Thyroid gland (tissue), 4 donors: ENCODE data around the gene TAPBPL. TPM values are rescaled to one million over a fixed set of nuclear protein-coding genes. Genes with fewer than 3 reads are reported as not detected.
"Not testable (repeated sequence)": the region's sequence is repeated elsewhere in the genome, so short reads cannot be mapped to it uniquely, and the experiment has no call there.

Experiments used
- DNase-seq, 2 donors: peaks; one replicate each; pipeline ENCODE4 v3.0.0-alpha.2; 2019
- H3K27ac ChIP-seq, 3 donors: fragments of 200-600 bp; sonication (generic); 1 replicate in 2 of 3; 2 replicates in 1 of 3; pipeline ENCODE4 v1.5.1; 2016 to 2019; ENCODE audit warnings: mild to moderate bottlenecking in 1 of 3, moderate library complexity in 1 of 3
- H3K27me3 ChIP-seq: fragments of 200-600 bp; sonication (generic); one replicate; pipeline ENCODE4 v1.5.1; 2019
- H3K36me3 ChIP-seq, 2 donors: fragments of 200-600 bp; sonication (generic); one replicate each; pipeline ENCODE4 v1.5.1; 2016 to 2019
- H3K4me1 ChIP-seq, 2 donors: fragments of 200-600 bp; sonication (generic); one replicate each; pipeline ENCODE4 v1.5.1; 2017 to 2019
- H3K4me3 ChIP-seq, 3 donors: fragments of 200-600 bp; sonication (generic); replicated peaks in 1 of 3; 1 replicate in 2 of 3; 2 replicates in 1 of 3; pipeline ENCODE4 v1.5.1; 2016; ENCODE audit warnings: mild to moderate bottlenecking in 1 of 3
- H3K9me3 ChIP-seq: fragments of 200-600 bp; sonication (generic); one replicate; pipeline ENCODE4 v1.5.1; 2017
- CTCF ChIP-seq, 6 experiments: fragments of 200-600 bp in 3 of 6; fragments of 450-650 bp in 3 of 6; sonication (generic) in 3 of 6; IDR thresholded peaks; one replicate each; pipeline ENCODE4 v1.5.1; 2016 to 2019; ENCODE audit warnings: antibody characterized with exemption in 6 of 6, mild to moderate bottlenecking in 2 of 6, inconsistent platforms in 1 of 6, moderate library complexity in 1 of 6
- POLR2A ChIP-seq, 2 donors: fragments of 450-650 bp; IDR thresholded peaks; one replicate each; pipeline ENCODE4 v1.6.1; 2017; ENCODE audit warnings: antibody characterized with exemption in 2 of 2, mild to moderate bottlenecking in 2 of 2, moderate library complexity in 1 of 2
- WGBS, 2 donors: methylation state at CpG; one replicate each; pipeline ENCODE4 v1.1.5; 2017; 5-methylcytosine and 5-hydroxymethylcytosine counted together
- intact Hi-C: fragments of 100-400 bp; cut with DNase I; formaldehyde crosslinking; loops from one replicate; pipeline ENCODE4 v1.15.1; 2023
- total RNA-seq, 4 donors: library from RNA; depleted of rRNA; stranded (reverse); fragments of >200 nt; gene quantifications; one replicate each; pipeline ENCODE4 v1.2.3, GENCODE V29; 2016

Gene TAPBPL
- total RNA-seq, 4 donors from 2014 or later = 29.3 to 70.1 (median 59.4) TPM

GRCh38 chr12:6424866-6425265 is 27.0 kb upstream of the TAPBPL start:
- 79 to 87% methylated on average over 8 of the region's 8 CpGs for WGBS, 2 donors
- TF ChIP-seq CTCF (IDR thresholded peaks at IDR 0.05) = no peak
- no peak for TF ChIP-seq POLR2A (IDR thresholded peaks at IDR 0.05)
- no peak overlapping the region for H3K4me3 ChIP-seq
- peaks cover 19 to 30% of the 10 kb centered on the region in 2 donors for H3K4me1 ChIP-seq
- no peaks in the 10 kb centered on the region for H3K36me3 ChIP-seq
- peak overlapping the region; percentile 48 to 82 (median 64) for H3K27ac ChIP-seq
- no peak for DNase-seq
- intact Hi-C loops = loop anchor here (2.0 kb wide), 1 partner anchor 112 kb away; no protein-coding TSS in a partner anchor
- H3K9me3 ChIP-seq = no peaks in the 10 kb centered on the region
- no peaks in the 10 kb centered on the region for H3K27me3 ChIP-seq

- no peaks in the 10 kb centered on the region for H3K36me3 ChIP-seq
- intact Hi-C loops = loop anchor here (2.0 kb wide), 1 partner anchor 111 kb away; no protein-coding TSS in a partner anchor
- TF ChIP-seq CTCF (IDR thresholded peaks at IDR 0.05) = no peak
- no peak for TF ChIP-seq POLR2A (IDR thresholded peaks at IDR 0.05)
- DNase-seq = peak; percentile 84 to 85
- peak overlapping the region; percentile 68 to 79 (median 70) for H3K27ac ChIP-seq
- H3K27me3 ChIP-seq = no peaks in the 10 kb centered on the region
- H3K9me3 ChIP-seq = no peaks in the 10 kb centered on the region
- peaks cover 25 to 38% of the 10 kb centered on the region in 2 donors for H3K4me1 ChIP-seq
- 74% methylated on average over 22 to 23 of the region's 23 CpGs for WGBS, 2 donors
- no peak overlapping the region for H3K4me3 ChIP-seq
These were observed 26.0 kb upstream of the TAPBPL start for GRCh38 chr12:6425590-6426531.

GRCh38 chr12:6426882-6427671 is 24.8 kb upstream of the TAPBPL start:
- intact Hi-C loops = no loop called here

GRCh38 chr12:6427796-6428195 is 24.0 kb upstream of the TAPBPL start:
- H3K36me3 ChIP-seq, intact Hi-C loops, H3K4me3 ChIP-seq, H3K27me3 ChIP-seq, H3K9me3 ChIP-seq: not testable (repeated sequence)
- H3K27ac ChIP-seq = peak overlapping the region in 1 of 3 donors; percentile 79
- 95 to 96% methylated on average over 10 of the region's 10 CpGs for WGBS, 2 donors
- DNase-seq = peak in 1 of 2 donors; percentile 2
- H3K4me1 ChIP-seq = peaks cover 45 to 57% of the 10 kb centered on the region in 2 donors

More at GRCh38 chr12:6426882-6427671, 24.8 kb upstream of the TAPBPL start:
- Histone ChIP-seq H3K27ac (peak overlapping the region; percentile 68 to 79 (median 70)), H3K27me3 (no peaks in the 10 kb centered on the region), H3K4me1 (peaks cover 37 to 50% of the 10 kb centered on the region in 2 donors), H3K4me3 (no peak overlapping the region), H3K9me3 (no peaks in the 10 kb centered on the region), H3K36me3 (no peaks in the 10 kb centered on the region)
- DNase-seq = peak; percentile 86 to 87
- TF ChIP-seq POLR2A (IDR thresholded peaks at IDR 0.05) (peak in 1 of 2 donors; percentile 22), CTCF (IDR thresholded peaks at IDR 0.05) (no peak)
- WGBS, 2 donors = 58 to 59% methylated on average over 14 of the region's 14 CpGs

- H3K27ac ChIP-seq = no peak overlapping the region
- 92% methylated on average over 3 of the region's 3 CpGs for WGBS, 2 donors
- no peak for TF ChIP-seq POLR2A (IDR thresholded peaks at IDR 0.05)
- no peak for TF ChIP-seq CTCF (IDR thresholded peaks at IDR 0.05)
These were observed 23.5 kb upstream of the TAPBPL start for GRCh38 chr12:6428326-6428725.

More at GRCh38 chr12:6428326-6428725, 23.5 kb upstream of the TAPBPL start:
- H3K4me3 ChIP-seq = no peak overlapping the region
- H3K4me1 ChIP-seq = peaks cover 45 to 60% of the 10 kb centered on the region in 2 donors
- intact Hi-C loops = no loop called here
- no peaks in the 10 kb centered on the region for H3K36me3 ChIP-seq
- no peaks in the 10 kb centered on the region for H3K27me3 ChIP-seq
- no peak for DNase-seq
- H3K9me3 ChIP-seq = no peaks in the 10 kb centered on the region
